ENCODE data around the gene KIF3A. TPM values are rescaled to one million over a fixed set of nuclear protein-coding genes. Genes with fewer than 3 reads are reported as not detected.

KIF3A gene
- polyA plus RNA-seq, 1 donor from 2014 or later = 11.1 TPM

DNA sequence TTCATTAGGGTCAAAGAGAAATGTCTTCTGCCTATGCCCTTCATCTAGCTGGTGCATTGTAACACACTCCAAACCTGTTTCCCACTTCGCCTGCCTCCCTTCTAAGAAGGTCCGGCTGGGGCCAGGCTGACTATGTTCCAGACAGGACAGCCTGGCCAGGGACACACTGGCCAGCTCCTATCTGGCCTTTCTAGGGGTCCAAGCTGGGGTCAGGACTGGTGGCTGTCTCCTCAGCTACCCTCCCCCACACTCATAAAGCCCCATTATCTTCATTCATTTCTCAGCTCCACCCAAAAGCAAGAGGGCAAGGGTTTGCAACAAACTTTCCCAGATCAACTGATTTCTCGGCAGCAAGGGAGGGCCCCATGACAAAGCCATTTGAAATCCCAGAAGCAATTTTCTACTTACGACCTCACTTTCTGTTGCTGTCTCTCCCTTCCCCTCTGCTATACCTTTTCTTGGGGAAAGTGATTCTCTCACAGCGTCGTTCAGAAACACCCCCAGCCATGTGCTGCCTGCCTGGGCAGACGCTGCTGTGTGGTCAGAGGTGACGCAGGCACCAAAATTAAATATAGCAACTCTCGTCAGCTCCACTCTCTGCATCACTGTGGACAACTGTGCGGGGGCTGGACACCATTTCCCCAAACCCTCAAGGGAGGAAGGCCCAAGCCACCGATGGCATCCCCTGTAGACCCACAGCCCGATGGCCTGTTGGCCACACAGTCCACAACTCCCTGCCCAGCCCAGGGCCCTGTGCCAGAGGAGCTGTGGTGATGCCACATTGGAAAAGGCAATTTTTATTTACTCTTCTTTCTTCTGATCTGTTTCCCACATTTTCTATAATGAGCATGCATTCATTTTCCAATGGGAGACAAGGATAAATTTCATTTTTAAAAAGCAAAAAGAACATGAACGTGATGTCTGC, 73.3 kb downstream of the KIF3A start:
- Mint-ChIP-seq H3K36me3 (no peaks in the 10 kb centered on the region), H3K27me3 (peaks cover 4% of the 10 kb centered on the region), H3K27ac (peak overlapping the region in 2 of 3 donors; percentile 34 to 87), H3K9me3 (no peaks in the 10 kb centered on the region), H3K4me3 (peak overlapping the region in 3 of 4 donors; percentile 14 to 83 (median 28)), H3K4me1 (peaks cover 8 to 19% (median 9%) of the 10 kb centered on the region in 3 donors)

DNA sequence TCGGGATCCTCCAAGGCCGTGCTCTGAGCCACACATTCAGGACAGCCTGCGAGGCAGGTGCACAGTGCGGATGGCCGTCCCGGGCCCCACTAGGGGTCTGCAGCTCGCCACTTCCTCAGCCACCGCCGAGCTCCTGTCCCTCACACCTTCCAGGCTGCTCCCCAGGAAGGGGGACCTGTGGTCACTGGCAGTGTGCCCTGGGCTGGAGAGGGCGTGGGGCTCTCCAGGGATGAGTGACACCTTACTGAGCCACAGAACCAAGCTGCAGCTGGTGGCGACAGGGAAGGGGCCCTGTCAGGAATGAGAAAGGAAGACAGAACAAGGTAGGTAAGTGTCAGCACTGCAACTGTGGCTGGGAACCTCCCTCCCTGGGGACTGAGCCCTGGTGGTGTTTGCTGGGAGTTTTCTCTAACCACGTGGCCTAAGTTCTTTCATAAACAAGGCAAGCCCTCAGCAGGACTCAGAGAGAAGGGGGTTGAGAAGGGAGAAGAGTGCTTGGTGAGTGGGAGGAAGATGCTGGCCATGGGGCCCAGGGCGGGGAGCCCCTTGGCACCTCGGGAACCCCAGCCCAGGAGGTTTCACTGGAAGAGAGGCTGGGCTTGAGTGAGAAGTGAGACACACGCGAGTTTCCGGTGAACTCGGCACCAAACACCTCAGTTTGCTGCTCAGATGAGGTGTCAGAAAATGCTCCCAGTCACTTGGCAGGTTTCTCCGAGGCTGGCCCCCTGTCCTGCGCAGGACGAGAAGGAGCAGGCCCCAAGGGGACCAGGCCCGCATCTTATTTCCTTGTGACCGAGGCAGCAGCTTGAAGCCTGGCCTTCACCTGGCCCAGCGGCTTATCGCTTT, 74.2 kb downstream of the KIF3A start:
- Mint-ChIP-seq H3K9me3 (no peaks in the 10 kb centered on the region), H3K4me3 (peak overlapping the region in 3 of 4 donors; percentile 6 to 86 (median 83)), H3K27ac (peak overlapping the region in 2 of 3 donors; percentile 52 to 75)

GRCh38 chr5:132662004-132662401, 75.3 kb downstream of the KIF3A start:
- peaks cover 6% of the 10 kb centered on the region for H3K27me3 Mint-ChIP-seq
- peaks cover 8 to 19% (median 9%) of the 10 kb centered on the region in 3 donors for H3K4me1 Mint-ChIP-seq
- H3K36me3 Mint-ChIP-seq = no peaks in the 10 kb centered on the region
- H3K4me3 Mint-ChIP-seq = peak overlapping the region in 1 of 4 donors; percentile 63
- H3K27ac Mint-ChIP-seq = peak overlapping the region in 1 of 3 donors; percentile 71
- no peaks in the 10 kb centered on the region for H3K9me3 Mint-ChIP-seq

More for the DNA sequence above, 74.2 kb downstream of the KIF3A start:
- peaks cover 8 to 19% (median 9%) of the 10 kb centered on the region in 3 donors for H3K4me1 Mint-ChIP-seq
- no peaks in the 10 kb centered on the region for H3K36me3 Mint-ChIP-seq
- peaks cover 4% of the 10 kb centered on the region for H3K27me3 Mint-ChIP-seq

DNA sequence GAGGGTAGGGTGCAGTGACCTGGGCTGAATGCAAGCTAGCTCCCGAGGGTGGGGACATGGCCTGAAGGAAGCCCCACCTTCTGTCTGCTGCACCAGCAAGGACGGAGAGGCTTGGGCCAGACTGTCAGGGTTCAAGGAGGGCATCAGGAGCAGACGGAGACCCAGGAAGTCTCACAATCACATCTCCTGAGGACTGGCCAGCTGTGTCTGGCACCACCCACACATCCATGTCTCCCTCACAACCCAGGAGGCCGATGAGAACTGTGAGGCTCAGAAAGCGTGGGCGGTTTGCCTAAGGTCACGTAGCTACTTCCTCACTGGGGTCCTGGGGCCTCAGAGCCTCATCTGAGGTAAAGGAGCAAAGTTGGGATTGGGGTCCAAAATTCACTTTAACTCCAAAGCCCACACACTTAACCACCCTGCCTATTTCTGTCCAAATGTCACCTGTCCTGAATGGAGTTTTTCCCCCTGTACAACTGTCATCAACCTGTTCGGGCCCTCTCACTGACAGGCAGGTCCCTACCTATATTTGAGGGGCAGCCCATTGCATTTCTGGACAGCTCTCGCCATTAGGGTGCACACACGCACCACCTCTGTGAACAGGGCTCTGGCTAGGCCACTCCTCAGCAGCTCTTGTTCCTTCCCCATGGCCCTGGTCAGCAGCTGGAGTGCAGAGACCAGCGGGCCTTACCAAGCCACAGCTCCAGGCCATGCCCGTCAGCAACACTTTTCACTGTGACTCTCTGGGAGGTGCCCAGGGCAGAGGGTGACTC, 75.9 kb downstream of the KIF3A start:
- Mint-ChIP-seq H3K4me1 (peaks cover 9 to 21% (median 12%) of the 10 kb centered on the region in 3 donors), H3K27ac (no peak overlapping the region), H3K36me3 (no peaks in the 10 kb centered on the region), H3K9me3 (no peaks in the 10 kb centered on the region), H3K27me3 (peaks cover 8% of the 10 kb centered on the region), H3K4me3 (no peak overlapping the region)

DNA sequence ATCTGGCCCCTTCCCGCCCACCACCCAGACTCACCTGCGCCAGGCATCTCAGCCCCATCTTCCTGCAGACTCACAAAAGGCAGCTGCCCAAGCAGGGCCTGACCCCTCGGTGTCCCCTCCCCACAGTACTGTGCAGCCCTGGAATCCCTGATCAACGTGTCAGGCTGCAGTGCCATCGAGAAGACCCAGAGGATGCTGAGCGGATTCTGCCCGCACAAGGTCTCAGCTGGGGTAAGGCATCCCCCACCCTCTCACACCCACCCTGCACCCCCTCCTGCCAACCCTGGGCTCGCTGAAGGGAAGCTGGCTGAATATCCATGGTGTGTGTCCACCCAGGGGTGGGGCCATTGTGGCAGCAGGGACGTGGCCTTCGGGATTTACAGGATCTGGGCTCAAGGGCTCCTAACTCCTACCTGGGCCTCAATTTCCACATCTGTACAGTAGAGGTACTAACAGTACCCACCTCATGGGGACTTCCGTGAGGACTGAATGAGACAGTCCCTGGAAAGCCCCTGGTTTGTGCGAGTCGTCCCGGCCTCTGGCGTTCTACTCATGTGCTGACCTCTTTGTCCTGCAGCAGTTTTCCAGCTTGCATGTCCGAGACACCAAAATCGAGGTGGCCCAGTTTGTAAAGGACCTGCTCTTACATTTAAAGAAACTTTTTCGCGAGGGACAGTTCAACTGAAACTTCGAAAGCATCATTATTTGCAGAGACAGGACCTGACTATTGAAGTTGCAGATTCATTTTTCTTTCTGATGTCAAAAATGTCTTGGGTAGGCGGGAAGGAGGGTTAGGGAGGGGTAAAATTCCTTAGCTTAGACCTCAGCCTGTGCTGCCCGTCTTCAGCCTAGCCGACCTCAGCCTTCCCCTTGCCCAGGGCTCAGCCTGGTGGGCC, 77.5 kb downstream of the KIF3A start:
- Mint-ChIP-seq H3K27ac (no peak overlapping the region), H3K9me3 (no peaks in the 10 kb centered on the region), H3K4me3 (peak overlapping the region in 1 of 4 donors; percentile 65), H3K27me3 (peaks cover 16% of the 10 kb centered on the region), H3K4me1 (peaks cover 9 to 21% (median 12%) of the 10 kb centered on the region in 3 donors), H3K36me3 (no peaks in the 10 kb centered on the region)

DNA sequence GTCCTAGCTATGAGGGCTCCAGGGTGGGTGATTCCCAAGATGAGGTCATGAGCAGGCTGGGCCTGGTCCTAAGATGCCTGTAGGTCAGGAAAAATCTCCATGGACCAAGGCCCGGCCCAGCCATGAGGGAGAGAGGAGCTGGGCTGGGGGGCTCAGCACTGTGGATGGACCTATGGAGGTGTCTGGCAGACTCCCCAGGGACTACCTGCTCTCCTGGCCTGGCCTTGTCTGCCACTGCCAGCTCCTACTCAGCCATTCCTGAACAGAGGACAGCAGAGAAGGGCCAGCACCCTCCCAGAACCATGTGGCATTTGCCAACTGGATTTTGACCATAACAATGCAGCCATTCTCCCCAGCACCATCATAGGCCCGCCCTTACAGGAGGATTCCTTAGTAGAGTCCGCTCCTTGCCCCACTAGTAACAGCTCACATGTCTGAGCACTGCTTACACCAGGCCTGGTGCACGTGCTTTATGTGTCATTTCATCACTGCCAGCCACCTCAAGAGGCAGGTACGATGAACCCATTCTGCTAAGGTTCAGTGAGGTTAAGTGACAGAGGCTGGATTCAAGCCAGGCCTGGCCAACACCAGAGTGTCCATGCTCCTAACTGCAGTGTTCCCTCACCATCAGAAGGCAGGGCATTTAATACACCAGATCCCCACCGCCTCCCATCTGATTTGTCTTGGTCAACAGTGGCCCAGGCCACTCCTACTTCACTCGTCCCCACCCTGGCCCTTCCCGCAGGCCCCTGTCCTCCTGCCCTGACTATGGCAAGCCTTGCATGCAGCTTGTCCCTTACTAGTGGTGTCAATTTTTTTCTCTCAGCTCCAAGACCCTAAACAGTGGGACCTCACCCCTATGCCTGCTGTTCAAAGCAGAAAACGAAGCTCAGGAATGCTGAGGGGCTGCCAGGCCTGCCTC, 78.7 kb downstream of the KIF3A start:
- Mint-ChIP-seq H3K36me3 (no peaks in the 10 kb centered on the region), H3K9me3 (no peaks in the 10 kb centered on the region), H3K4me3 (no peak overlapping the region), H3K4me1 (peaks cover 9 to 14% (median 12%) of the 10 kb centered on the region in 3 donors), H3K27me3 (peaks cover 16% of the 10 kb centered on the region), H3K27ac (peak overlapping the region in 1 of 3 donors; percentile 74)

DNA sequence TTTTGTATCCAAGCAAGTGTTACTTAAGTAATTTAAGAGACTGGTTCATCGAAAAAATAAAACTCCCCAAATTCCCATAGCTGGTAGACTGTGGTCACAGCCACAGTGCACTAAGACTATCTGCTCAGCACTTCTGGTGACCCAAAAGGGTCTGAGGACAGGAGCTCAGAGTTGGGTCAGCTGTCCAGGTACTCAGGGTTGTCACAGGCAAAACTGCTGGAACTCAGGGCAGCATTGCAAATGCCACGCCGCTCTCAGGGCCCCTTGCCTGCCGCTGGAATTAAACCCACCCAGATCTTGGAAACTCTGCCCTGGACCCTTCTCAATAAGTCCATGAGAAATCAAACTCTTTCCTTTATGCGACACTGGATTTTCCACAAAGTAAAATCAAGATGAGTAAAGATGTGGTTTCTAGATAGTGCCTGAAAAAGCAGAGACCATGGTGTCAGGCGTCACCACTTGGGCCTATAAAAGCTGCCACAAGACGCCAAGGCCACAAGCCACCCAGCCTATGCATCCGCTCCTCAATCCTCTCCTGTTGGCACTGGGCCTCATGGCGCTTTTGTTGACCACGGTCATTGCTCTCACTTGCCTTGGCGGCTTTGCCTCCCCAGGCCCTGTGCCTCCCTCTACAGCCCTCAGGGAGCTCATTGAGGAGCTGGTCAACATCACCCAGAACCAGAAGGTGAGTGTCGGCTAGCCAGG, 79.5 kb downstream of the KIF3A start, which contains the start of gene IL13:
IL13 (plus strand) TSS at position 498 of the 705 bp plus-strand sequence; CDS start at position 512, 14 bp downstream.
- H3K36me3 Mint-ChIP-seq = no peaks in the 10 kb centered on the region
- H3K4me3 Mint-ChIP-seq = peak within 1 kb of the TSS in 1 of 4 donors; percentile 63
- H3K27ac Mint-ChIP-seq = peak within 1 kb of the TSS in 1 of 3 donors; percentile 74
- peaks cover 3 to 9% (median 4%) of the 10 kb centered on the region in 3 donors for H3K4me1 Mint-ChIP-seq
- H3K9me3 Mint-ChIP-seq = no peaks in the 10 kb centered on the region
- H3K27me3 Mint-ChIP-seq = peaks cover 16% of the 10 kb centered on the region

DNA sequence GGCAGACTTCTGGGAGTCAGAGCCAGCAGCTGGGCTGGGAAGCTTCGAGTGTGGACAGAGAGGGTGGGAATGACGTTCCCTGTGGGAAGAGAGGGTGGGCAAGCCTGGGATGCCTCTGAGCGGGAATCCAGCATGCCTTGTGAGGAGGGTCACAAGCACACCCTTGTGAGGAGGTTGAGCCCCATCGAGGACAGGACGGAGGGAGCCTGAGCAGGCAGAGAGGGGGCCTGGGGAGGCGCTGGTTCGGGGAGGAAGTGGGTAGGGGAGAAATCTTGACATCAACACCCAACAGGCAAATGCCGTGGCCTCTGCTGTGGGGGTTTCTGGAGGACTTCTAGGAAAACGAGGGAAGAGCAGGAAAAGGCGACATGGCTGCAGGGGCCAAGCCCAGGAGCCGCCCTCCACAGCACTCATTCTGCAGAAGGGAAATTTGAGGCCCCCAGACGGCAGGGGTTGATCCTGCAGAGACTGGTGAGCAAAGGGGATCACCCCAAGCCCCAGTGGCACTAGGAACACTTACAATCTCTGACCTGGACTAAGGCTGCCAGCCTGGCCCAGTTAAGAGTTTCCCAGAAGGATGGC, 80.5 kb downstream of the KIF3A start:
- Mint-ChIP-seq H3K9me3 (no peaks in the 10 kb centered on the region), H3K27ac (no peak overlapping the region), H3K27me3 (peaks cover 16% of the 10 kb centered on the region), H3K36me3 (no peaks in the 10 kb centered on the region), H3K4me1 (peaks cover 0 to 7% (median 4%) of the 10 kb centered on the region in 3 donors), H3K4me3 (peak overlapping the region in 1 of 4 donors; percentile 55)

DNA sequence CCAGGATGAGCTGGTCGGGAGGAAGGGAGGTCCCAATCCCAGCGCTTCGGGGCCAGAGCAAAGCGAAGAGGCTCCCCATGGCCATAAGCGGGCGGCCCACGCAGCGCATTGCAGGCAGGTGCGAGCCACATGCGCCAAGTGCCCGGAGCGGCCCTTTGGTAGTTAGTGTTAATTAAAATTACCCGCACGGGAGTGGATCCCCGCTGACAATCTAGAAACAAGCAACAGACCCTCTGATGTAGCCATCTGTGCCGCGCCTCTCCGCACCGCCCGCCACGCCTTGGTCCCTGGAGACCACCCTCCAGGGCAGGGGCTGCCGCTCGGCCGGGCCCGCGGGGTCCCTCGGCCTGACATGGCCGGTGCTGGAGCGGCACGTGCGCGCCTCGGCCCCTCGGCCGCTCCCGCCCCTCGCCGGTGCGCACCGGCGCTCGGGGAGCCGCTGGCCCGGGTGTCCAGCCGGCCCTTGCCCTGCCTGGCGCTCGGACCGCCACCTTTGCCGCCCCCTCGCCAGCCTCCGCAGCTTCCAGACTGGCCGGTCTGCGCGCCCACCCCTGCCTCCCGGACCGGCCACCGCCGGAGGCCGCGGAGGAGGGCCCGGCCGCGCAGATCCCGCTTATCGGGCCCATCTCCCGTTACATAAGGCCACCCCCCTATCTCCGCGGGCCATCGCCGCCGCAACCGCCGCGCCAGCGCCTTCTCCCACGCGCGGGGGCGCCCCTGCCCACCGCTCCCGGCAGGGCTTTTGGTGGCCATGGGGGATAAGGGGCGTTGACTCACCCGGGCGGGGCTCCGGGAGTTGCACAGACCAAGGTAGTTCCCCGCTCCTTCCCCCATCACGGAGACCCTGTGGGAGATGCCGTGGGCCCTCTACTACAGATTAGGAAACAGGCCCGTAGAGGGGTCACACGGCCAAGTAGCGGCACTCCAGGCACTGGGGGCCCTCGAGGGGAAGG, 81.2 kb downstream of the KIF3A start:
- Mint-ChIP-seq H3K36me3 (peaks cover 1% of the 10 kb centered on the region), H3K27ac (no peak overlapping the region), H3K27me3 (peaks cover 16% of the 10 kb centered on the region), H3K4me1 (peaks cover 0 to 5% (median 4%) of the 10 kb centered on the region in 3 donors), H3K4me3 (peak overlapping the region in 2 of 4 donors; percentile 49 to 54), H3K9me3 (peaks cover 0 to 4% (median 0%) of the 10 kb centered on the region in 3 donors)

DNA sequence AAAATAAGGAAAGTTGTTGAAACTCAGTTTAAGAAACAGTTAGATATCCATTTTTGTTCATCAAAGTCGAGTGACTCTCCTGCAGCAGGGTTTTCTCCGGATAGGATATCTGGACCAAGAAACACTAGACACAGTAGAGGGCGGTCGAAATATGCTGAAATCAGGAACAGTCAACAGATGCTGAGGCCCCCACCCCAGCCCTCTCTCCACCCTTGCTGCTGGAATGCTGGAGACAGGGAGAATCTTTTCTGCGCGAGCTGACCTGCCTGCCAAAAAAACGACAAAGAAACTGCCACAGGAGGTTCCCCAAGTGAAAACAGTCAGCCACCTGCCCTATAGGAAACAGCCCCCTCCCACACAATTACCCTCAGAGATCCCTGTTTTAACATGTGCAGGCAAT, 83.6 kb downstream of the KIF3A start:
- Mint-ChIP-seq H3K27ac (peak overlapping the region in 1 of 3 donors; percentile 71), H3K36me3 (peaks cover 3% of the 10 kb centered on the region), H3K27me3 (peaks cover 16% of the 10 kb centered on the region), H3K4me3 (no peak overlapping the region), H3K9me3 (peaks cover under 1 to 8% (median 4%) of the 10 kb centered on the region in 3 donors), H3K4me1 (peaks cover 0 to 4% (median 2%) of the 10 kb centered on the region in 3 donors)

All from IgD-negative memory B cell (primary cell).